ENCODE results near the gene SCN1B. TPM values are rescaled to one million over a fixed set of nuclear protein-coding genes. Genes with fewer than 3 reads are reported as not detected.
"Not testable (repeated sequence)": the region's sequence is repeated elsewhere in the genome, so short reads cannot be mapped to it uniquely, and the experiment has no call there.

SCN1B gene
- total RNA-seq, 3 donors from 2014 or later (not counting 1 experiment from before 2014, with no cell fraction given) = 0.94 to 1.5 (median 1.1) TPM

GRCh38 chr19:35004517-35005255 is 25.6 kb upstream of the SCN1B start:
- Histone ChIP-seq H3K27me3 (ENCODE audit: control insufficient read depth, insufficient read depth, low read length) (no peaks in the 10 kb centered on the region), H3K27ac (ENCODE audit: low read length) (no peak overlapping the region), H3K36me3 (ENCODE audit: control insufficient read depth, insufficient read depth, low read length) (peaks cover 16% of the 10 kb centered on the region), H3K4me3 (ENCODE audit: low read length) (no peak overlapping the region), H3K4me1 (ENCODE audit: control insufficient read depth, insufficient read depth, low read length) (peaks cover 46% of the 10 kb centered on the region), H3K9me3 (ENCODE audit: control insufficient read depth, insufficient read depth, low read length) (no peaks in the 10 kb centered on the region)
- no peaks in the 10 kb centered on the region for H3K36me3 Mint-ChIP-seq
- DNase-seq (no peak), ATAC-seq (no peak)
- peaks cover 32 to 53% of the 10 kb centered on the region in 2 donors for H3K4me1 Mint-ChIP-seq
- intact Hi-C loops (cut with micrococcal nuclease) = no loop called here
- H3K9me3 Mint-ChIP-seq = no peaks in the 10 kb centered on the region
- H3K27me3 Mint-ChIP-seq (ENCODE audit: low read depth in 2 of 2) = no peaks in the 10 kb centered on the region
- H3K4me3 Mint-ChIP-seq = no peak overlapping the region
- H3K27ac Mint-ChIP-seq = peak overlapping the region; percentile 41 to 93
- WGBS (ENCODE audit: insufficient coverage) = 96% methylated on average over 18 of the region's 18 CpGs
- TF ChIP-seq CTCF (IDR thresholded peaks at IDR 0.05) = no peak

- no peak for ATAC-seq
- TF ChIP-seq CTCF (IDR thresholded peaks at IDR 0.05) = no peak
- Mint-ChIP-seq H3K4me3 (no peak overlapping the region), H3K27me3 (ENCODE audit: low read depth in 2 of 2) (no peaks in the 10 kb centered on the region), H3K9me3 (no peaks in the 10 kb centered on the region), H3K27ac (no peak overlapping the region), H3K36me3 (no peaks in the 10 kb centered on the region), H3K4me1 (peaks cover 35 to 52% of the 10 kb centered on the region in 2 donors)
- H3K4me1 ChIP-seq (ENCODE audit: control insufficient read depth, insufficient read depth, low read length) = peaks cover 50% of the 10 kb centered on the region
- H3K4me3 ChIP-seq (ENCODE audit: low read length) = no peak overlapping the region
- no peaks in the 10 kb centered on the region for H3K9me3 ChIP-seq (ENCODE audit: control insufficient read depth, insufficient read depth, low read length)
- intact Hi-C loops (cut with micrococcal nuclease) = no loop called here
- no peak for DNase-seq
- no peaks in the 10 kb centered on the region for H3K27me3 ChIP-seq (ENCODE audit: control insufficient read depth, insufficient read depth, low read length)
- peaks cover 23% of the 10 kb centered on the region for H3K36me3 ChIP-seq (ENCODE audit: control insufficient read depth, insufficient read depth, low read length)
- no peak overlapping the region for H3K27ac ChIP-seq (ENCODE audit: low read length)
- WGBS (ENCODE audit: insufficient coverage) = 94% methylated on average over 11 of the region's 11 CpGs
Measured at GRCh38 chr19:35005256-35005977, 24.9 kb upstream of the SCN1B start.

- H3K9me3 ChIP-seq (ENCODE audit: control insufficient read depth, insufficient read depth, low read length); H3K27me3 Mint-ChIP-seq (ENCODE audit: low read depth in 2 of 2); H3K27ac ChIP-seq (ENCODE audit: low read length); H3K27me3 ChIP-seq (ENCODE audit: control insufficient read depth, insufficient read depth, low read length); H3K9me3 Mint-ChIP-seq; H3K36me3 Mint-ChIP-seq; H3K4me3 ChIP-seq (ENCODE audit: low read length); H3K4me3 Mint-ChIP-seq; ATAC-seq; DNase-seq; intact Hi-C loops (cut with micrococcal nuclease); H3K27ac Mint-ChIP-seq: not testable (repeated sequence)
- H3K4me1 Mint-ChIP-seq = peaks cover 35 to 55% of the 10 kb centered on the region in 2 donors
- H3K36me3 ChIP-seq (ENCODE audit: control insufficient read depth, insufficient read depth, low read length) = peaks cover 26% of the 10 kb centered on the region
- H3K4me1 ChIP-seq (ENCODE audit: control insufficient read depth, insufficient read depth, low read length) = peaks cover 53% of the 10 kb centered on the region
- WGBS (ENCODE audit: insufficient coverage) = 98% methylated on average over 6 of the region's 6 CpGs
Measured at GRCh38 chr19:35006007-35006341, 24.3 kb upstream of the SCN1B start.

- H3K9me3 ChIP-seq (ENCODE audit: control insufficient read depth, insufficient read depth, low read length) = no peaks in the 10 kb centered on the region
- peaks cover 35 to 55% of the 10 kb centered on the region in 2 donors for H3K4me1 Mint-ChIP-seq
- ATAC-seq (no peak), DNase-seq (no peak)
- H3K27ac Mint-ChIP-seq = peak overlapping the region in 1 of 2 donors; percentile 73
- no peak overlapping the region for H3K27ac ChIP-seq (ENCODE audit: low read length)
- H3K4me3 ChIP-seq (ENCODE audit: low read length) = no peak overlapping the region
- no peaks in the 10 kb centered on the region for H3K27me3 Mint-ChIP-seq (ENCODE audit: low read depth in 2 of 2)
- no peaks in the 10 kb centered on the region for H3K36me3 Mint-ChIP-seq
- H3K4me3 Mint-ChIP-seq = no peak overlapping the region
- H3K4me1 ChIP-seq (ENCODE audit: control insufficient read depth, insufficient read depth, low read length) = peaks cover 53% of the 10 kb centered on the region
- no peaks in the 10 kb centered on the region for H3K27me3 ChIP-seq (ENCODE audit: control insufficient read depth, insufficient read depth, low read length)
- intact Hi-C loops (cut with micrococcal nuclease) = no loop called here
- WGBS (ENCODE audit: insufficient coverage) = 96% methylated on average over 15 of the region's 15 CpGs
- no peak for TF ChIP-seq CTCF (IDR thresholded peaks at IDR 0.05)
- H3K36me3 ChIP-seq (ENCODE audit: control insufficient read depth, insufficient read depth, low read length) = peaks cover 26% of the 10 kb centered on the region
- no peaks in the 10 kb centered on the region for H3K9me3 Mint-ChIP-seq
Measured at GRCh38 chr19:35006342-35006998, 23.8 kb upstream of the SCN1B start.
